Measurements from ENCODE around the gene ABI3BP.

DNA sequence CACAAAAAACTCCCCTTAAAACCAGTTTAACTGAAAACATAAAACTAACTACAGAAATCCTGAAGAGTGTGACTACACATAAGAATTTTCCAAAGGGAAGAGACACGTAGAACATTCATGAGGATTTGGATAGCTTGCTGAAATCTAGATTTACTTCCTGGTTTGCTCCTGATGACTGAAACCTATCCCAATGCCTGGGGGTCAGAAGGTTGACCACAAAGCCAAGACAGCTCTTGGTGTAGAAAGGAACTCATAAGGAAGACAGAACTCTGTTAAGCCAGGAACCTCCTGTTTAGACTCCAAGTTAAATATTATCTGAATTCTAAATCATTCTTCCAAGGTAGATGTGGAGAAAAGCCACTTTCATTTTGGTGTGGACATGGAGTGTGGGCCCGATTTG lies 191.1 kb downstream of the ABI3BP start:
- TF ChIP-seq CTCF (conservative IDR thresholded peaks at IDR 0.05; ENCODE audit: low read length): no peak
- no peak for TF ChIP-seq EZH2phosphoT487 (IDR thresholded peaks at IDR 0.05; ENCODE audit: borderline replicate concordance)

Measured in Loucy (cell line).